IPS-NIHi7 (cell line): Measurements from ENCODE around the gene IL3RA.
"Not testable (repeated sequence)": the region's sequence is repeated elsewhere in the genome, so short reads cannot be mapped to it uniquely, and the experiment has no call there.

ENCODE experiments used
- DNase-seq: peaks from one replicate; pipeline ENCODE4 v3.0.0; 2012; ENCODE audit warnings: mixed read lengths; ENCODE audit errors: extremely low spot score

IL3RA gene

DNA sequence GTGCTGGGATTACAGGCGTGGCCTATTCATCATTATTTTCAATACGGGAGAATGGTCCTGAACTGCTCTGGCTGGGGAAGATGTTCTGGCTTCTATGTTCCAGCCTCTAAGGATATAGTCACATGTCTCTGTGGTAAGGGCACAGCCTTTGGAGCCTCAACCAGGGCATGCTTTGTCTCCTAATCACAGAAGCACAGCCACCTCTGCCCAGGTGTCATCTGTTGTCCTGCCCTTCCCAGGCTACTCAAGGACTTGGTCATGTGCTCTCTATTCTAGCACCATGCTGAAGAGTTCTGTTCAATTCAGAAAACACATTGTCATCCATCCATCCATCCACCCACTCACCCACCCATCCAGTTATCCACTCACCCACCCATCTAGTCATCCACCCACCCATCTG lies 86.6 kb downstream of the IL3RA start:
- no peak for DNase-seq

DNA sequence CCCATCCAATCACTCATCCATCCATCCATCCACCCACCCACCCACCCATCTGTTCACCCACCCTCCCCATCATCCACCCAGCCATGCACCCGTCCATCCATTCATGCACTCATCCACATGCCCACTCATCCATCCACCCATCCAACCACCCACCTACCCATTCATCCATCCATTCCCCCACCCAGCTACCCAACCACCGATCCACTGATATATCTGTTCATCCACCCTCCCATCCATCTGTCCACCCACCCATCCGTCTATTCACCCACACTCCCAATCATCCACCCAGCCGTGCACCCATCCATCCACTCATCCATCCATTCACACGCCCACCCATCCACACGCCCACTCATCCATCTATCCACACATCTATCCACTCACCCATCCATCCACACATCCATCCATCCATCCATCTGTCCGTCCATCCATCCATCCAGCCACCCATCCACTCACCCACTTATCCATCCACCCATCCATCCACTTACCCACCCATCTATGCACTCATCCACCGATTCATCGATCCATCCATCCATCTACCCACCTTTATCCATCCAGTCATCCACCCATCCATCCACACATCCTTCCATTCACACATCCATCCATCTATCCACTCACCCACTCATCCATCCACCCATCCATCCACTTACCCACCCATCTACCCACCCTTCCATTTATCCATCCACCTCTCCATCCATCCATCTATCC lies 87.7 kb downstream of the IL3RA start:
- no peak for DNase-seq

GRCh38 chrX:1425381-1425780 lies 88.8 kb downstream of the IL3RA start:
- DNase-seq, result no peak

GRCh38 chrX:1426321-1426720 lies 89.7 kb downstream of the IL3RA start:
- not testable (repeated sequence) for DNase-seq

GRCh38 chrX:1427756-1428155 lies 91.2 kb downstream of the IL3RA start:
- DNase-seq, result no peak

- DNase-seq, result no peak
These were observed 93.9 kb downstream of the IL3RA start for GRCh38 chrX:1430451-1430850.
